DMS 273 treated with DMSO at 0.1 percent for 48 hours (cell line): ENCODE measurements around the gene CLEC2L.
"Not testable (repeated sequence)": the region's sequence is repeated elsewhere in the genome, so short reads cannot be mapped to it uniquely, and the experiment has no call there.

ENCODE experiments used
- DNase-seq: peaks from one replicate; lab custom pipeline; 2025; lab: John Stamatoyannopoulos, UW

The CLEC2L gene

GRCh38 chr7:139523968-139524815, 707 bp downstream of the CLEC2L start:
- DNase-seq, result no peak

GRCh38 chr7:139525239-139525638, 1.8 kb downstream of the CLEC2L start:
- DNase-seq, result no peak

GRCh38 chr7:139525750-139526149, 2.3 kb downstream of the CLEC2L start:
- no peak for DNase-seq

- DNase-seq, result no peak
Measured at GRCh38 chr7:139526578-139527544, 3.4 kb downstream of the CLEC2L start.

GRCh38 chr7:139531094-139531493, 7.6 kb downstream of the CLEC2L start:
- DNase-seq, result no peak

GRCh38 chr7:139532636-139533155, 9.2 kb downstream of the CLEC2L start:
- no peak for DNase-seq

GRCh38 chr7:139534096-139534495, 10.6 kb downstream of the CLEC2L start:
- DNase-seq, result no peak

GRCh38 chr7:139534966-139535651, 11.6 kb downstream of the CLEC2L start:
- DNase-seq, result no peak

- no peak for DNase-seq
Measured at GRCh38 chr7:139536152-139536551, 12.7 kb downstream of the CLEC2L start.

- DNase-seq, result no peak
Measured at GRCh38 chr7:139538881-139539635, 15.6 kb downstream of the CLEC2L start.

GRCh38 chr7:139540203-139540602, 16.7 kb downstream of the CLEC2L start:
- no peak for DNase-seq

GRCh38 chr7:139541600-139542307, 18.3 kb downstream of the CLEC2L start:
- DNase-seq, result no peak

GRCh38 chr7:139542308-139543151, 19.0 kb downstream of the CLEC2L start:
- no peak for DNase-seq

GRCh38 chr7:139543801-139544603, 20.5 kb downstream of the CLEC2L start:
- no peak for DNase-seq

GRCh38 chr7:139544645-139545044, 21.2 kb downstream of the CLEC2L start:
- DNase-seq, result no peak

- no peak for DNase-seq
Measured at GRCh38 chr7:139548302-139549028, 25.0 kb downstream of the CLEC2L start.

GRCh38 chr7:139553991-139554700, 30.7 kb downstream of the CLEC2L start:
- not testable (repeated sequence) for DNase-seq
